T-helper 1 cell (primary cell): ENCODE measurements around the gene PRPF6.
A peak's percentile ranks its signal among the peaks of the same experiment; 100 is the strongest.

ENCODE experiments used
- DNase-seq, 5 donors: peaks; one replicate each; pipeline ENCODE4 v3.0.0-alpha.2; 2012 to 2020

Gene PRPF6

DNA sequence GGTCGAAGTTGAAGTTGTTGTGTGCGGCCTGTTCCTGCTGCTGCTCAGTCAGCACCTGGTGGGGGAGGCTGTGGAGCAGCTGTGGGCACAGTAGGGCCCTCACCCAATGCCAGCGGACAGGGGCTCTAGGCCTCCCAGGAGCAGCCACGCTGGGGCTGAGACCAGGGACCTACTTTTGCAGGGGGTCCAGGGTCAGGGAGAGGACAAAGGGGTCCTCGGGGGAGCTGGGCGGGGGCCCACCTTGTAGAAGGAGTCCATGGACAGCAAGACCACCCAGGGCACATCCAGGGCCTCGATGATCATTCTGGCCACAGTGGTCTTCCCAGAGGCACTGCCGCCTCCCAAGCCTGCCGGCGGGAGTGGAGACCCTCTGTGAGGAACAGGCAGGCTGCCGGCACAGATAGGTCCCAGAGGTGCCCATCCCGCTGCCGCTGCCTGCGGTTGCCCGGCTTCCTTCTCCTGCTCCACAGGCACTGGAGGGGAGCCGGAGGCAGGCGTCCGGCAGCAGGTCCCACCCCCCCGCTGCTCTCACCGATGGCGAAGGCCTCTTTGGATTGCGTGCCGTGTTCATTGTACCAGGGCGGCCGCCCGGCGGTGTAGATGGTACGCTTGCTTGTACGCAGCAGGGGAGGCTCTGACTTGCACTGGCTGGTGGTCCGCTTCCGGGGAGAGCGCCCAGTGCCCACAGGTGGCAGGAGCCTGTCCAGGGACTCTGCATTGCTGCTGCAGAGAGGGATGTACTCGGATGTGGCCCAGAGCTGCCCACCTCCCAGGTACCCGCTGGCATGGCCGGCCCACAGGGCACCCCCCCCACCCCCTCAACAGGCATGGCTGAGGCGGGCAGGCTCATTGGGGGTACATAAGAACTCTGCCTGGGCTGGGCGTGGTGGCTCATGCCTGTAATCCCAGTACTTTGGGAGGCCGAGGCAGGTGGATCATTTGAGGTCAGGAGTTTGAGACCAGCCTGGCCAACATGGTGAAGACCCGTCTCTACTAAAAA lies 34.7 kb upstream of the PRPF6 start:
- peak in 1 of 5 donors; percentile 14 for DNase-seq

DNA sequence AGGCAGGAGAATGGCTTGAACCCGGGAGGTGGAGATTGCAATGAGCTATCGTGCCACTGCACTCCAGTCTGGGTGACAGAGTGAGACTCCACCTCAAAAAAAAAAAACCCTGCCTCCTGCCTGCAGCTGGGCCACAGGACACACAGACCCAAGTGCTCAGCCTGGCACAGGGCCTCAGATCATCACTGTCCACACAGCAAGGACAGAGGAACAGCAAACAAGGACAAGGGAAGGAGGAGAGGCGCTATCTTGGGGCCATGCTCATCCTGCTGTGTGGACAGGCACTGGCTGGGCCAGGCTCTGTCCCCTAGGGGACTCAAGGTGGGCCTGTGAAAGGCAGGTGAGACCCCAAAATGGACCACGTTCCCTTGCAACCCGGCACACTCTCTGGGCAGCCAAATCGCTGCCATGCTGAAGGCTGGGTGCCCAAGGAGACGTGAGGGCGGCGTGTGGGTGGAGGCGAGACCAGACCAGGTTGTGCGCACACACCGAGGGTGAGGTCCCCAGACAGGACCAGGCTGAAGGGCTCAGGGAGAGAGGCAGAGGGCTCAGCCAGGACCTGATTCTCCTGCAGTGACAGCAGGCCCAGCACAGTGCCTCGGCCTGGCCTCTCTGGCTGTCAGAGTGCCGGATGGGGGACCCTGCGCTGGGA lies 33.8 kb upstream of the PRPF6 start:
- DNase-seq, result no peak

DNA sequence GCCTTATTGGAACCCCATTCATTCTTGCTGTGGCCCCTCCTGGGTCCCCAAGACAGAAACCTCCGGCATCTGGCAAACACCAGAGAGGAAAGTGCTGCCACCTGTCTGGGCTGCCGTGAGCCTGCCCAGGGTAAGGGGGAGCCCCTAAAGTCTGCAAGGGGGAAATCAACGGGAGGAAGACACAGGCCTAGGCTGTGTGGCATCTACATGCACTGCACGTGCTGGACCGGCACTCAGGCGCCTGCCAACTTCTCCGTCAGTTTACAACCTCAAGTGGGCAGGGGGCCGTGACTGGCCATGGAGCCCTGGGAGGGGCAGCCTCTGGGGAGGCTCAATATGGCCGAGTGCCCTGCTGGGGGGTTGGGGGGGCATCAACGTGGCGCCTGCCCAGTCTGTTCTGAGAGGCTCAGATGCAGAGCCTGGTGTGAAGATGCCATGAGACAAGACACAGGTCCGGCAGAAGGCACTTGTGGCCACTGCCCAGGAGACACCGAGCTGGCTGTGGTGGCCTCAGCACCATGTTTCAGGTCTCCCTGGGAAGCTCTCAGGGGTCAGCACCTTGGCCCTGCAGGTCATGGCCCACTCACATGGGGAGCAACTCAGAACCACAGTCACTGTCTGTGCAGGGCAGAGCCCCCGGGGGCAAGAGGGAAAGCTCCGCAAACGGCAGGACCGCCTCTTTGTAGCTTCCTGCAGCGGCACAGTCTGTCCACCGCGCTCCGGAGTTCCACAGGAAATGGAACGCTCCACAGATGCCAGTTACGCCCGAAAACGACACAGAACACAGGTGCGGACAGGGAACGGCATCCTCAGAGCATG lies 33.1 kb upstream of the PRPF6 start:
- no peak for DNase-seq

DNA sequence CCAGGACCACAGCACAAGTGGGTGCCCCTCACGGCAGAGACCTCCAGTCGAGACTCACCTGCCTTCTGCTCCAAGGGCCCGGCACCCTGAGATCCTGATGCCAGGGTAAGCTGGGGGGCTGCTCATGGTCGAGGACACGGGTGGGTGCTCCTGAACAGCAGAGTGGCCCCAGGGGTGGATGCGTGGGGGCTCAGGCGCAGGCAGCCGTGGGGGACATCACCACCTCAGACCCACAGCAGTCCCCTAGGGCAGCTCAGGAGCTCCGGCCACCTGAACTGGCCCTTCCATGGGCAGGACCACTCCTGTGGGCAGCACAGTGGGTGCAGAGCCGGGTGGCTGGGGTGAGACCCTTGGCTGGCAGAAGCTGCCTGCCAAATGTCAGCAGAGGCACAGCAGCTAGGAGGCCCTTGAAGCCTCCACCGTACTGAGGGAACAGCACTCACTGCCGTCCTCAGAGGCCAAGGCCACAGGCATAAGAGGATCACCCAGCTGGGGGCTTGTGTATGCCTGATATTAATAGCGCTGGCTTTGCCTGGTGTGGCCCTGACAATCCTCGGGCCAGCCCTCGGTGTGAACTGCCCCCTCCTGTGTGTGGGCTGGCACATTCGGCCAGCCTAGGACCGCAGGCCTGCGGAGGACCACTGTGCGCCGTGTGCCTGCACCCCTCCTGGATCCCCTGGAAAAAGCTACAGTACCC lies 30.1 kb upstream of the PRPF6 start:
- no peak for DNase-seq

GRCh38 chr20:63951398-63952209 lies 29.3 kb upstream of the PRPF6 start:
- no peak for DNase-seq

DNA sequence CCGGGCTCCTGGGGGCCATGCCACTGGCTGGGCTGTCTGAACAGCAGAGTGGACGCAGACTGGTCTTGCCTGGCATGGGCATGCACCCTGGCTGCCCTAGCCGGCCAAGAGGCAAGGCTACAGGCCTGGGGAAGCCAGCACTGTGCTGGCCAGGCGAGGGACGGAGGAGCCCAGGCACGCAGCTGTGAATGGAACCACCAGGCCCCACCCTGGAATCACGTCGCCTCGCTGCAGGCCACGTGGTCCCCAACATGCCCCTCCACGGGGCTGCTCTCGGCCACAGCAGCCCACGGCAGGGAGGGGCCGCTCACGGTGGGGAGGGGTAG lies 28.8 kb upstream of the PRPF6 start:
- DNase-seq, result no peak

DNA sequence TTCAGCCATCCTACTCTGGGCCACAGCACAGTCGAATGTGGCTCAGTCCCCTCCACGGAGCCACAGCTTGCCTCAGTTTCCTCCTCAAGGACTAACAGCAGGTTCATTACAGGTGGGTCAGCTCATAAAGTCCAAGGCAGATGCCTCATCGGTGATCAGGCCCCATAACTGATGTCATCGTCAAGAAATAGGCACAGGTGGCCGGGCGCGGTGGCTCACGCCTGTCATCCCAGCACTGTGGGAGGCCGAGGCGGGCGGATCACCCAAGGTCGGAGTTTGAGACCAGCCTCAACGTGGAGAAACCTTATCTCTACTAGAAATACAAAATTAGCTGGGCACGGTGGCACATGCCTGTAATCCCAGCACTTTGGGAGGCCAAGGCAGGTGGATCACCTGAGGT lies 28.2 kb upstream of the PRPF6 start:
- DNase-seq, result no peak

DNA sequence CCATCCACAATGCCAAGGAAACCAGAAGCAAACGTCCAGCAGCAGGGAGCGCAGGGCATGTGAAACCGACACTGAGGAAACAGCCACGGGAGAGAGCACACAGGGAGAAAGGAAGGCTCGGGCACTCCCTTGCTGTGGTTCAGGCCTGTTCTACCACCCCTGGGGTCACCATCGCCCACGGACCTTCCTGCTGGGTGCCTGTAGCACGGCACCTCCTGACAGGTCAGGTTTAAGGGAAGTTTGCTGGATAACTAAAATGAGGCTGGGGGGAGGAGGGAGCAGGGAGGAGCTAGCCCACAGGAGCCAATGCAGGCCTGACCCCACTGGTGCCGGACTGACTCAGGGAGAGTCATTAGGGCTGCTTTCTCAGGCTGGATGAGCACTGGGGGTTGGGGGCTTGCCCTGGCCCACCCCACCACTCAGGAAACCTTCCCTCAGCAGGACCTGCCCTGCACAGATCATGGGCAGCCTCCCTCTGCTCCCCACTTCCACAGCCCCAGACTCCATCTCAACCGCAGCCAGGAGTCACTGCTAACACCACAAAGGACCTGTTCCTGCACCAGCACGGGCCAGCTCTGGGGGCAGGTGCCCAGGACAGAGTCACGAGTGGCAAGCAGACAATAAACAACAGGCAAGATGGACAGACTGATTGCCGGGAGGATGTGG lies 27.0 kb upstream of the PRPF6 start:
- DNase-seq, result no peak

GRCh38 chr20:63955281-63955826 lies 25.6 kb upstream of the PRPF6 start:
- DNase-seq, result peak in 1 of 5 donors; percentile 39

- peak; percentile 81 to 91 (median 86) for DNase-seq
Observed at GRCh38 chr20:63955827-63956663, 24.9 kb upstream of the PRPF6 start, which contains the start of gene UCKL1. TSS of gene UCKL1 (minus strand) at chr20:63956416. CDS start at chr20:63956372, 44 bp downstream.

DNA sequence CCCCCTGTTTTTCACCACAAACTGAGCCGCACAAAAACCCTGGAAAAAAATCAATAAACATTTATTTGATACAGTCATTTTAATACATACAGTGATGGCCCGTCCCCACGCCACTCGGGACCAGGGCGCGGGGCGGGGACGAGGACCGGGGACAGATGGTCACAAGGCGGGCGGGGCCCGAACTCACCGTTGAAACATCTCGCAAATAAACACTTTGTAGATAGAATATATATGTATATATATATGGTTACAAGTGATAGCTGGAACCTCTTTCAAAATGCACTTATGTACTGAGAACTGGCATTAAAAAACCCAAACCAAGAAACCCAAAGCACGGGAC lies 24.3 kb upstream of the PRPF6 start:
- no peak for DNase-seq

GRCh38 chr20:63957004-63957689 lies 23.8 kb upstream of the PRPF6 start:
- peak in 4 of 5 donors; percentile 32 to 69 (median 53) for DNase-seq

DNA sequence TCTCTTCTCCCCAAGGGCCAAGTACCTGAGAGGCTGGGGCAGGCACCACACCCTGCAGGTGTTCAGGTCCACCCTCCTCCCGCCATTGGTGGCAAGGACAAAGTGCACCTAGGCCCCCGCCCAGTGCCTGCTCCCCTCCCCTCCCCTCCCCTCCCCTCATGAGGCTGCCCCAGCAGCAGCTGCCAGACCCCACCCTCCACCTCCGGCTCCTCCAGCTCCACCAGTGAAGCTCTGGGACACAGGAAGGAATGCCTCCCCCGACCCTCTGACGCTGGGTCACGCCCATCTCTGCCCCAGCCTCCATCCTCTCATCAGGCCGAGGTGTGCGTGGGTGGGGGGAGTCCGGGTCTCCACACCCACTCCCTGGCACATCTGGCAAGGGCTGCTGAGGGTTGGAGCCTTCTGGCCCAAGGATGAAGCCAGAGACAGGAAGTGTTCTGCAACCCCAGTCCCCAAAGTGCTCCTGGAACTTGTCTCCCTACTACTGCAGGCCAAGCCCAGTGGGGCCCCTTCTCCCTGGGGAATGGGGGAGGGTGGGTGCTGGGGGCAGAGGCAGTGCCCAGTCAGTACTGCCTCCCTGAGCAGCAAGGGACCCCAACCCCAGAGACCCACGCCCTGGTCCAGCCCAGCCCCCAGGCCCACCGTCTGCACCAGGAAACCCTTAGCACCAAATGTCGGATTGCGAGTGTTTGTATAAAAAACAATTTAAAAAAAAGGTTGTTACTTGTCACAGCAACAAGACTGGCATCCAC lies 23.1 kb upstream of the PRPF6 start:
- no peak for DNase-seq

GRCh38 chr20:63958471-63958870 lies 22.5 kb upstream of the PRPF6 start:
- DNase-seq, result no peak

DNA sequence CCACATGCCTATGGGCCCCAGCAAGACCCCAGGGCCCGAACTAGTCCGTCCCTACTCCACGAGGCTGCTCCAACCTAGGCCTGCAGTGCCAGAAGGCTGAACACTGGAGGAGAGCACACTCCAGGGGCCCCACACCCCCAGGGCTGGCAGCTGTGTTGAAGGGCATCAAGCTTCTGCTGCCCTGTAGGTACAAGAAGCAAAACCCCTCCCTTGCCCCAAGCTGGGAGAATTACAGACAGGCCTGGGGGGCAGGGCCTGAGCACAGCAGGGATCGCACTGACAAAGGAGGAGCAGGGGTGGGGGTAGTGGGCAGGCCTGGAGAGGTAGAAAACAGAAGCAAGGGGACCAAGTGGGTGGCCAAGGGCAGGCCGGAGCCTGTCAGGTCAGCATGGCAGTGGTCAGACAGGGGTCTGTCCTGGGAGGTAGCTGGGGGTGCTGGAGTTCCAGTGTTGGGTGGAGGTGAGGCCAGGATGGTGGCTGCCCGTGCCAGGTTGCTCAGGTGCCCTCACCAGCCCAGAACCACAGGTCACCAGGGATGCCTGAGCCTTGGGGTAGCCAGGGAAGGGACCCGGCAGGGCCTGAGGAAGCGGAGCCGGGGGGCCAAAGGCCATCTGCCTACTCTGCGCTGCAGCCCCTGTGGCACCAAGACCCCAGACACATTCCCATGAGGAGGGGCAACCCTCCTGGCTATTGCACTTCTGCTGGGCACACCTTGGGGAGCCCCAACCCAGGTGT lies 21.8 kb upstream of the PRPF6 start:
- no peak for DNase-seq

DNA sequence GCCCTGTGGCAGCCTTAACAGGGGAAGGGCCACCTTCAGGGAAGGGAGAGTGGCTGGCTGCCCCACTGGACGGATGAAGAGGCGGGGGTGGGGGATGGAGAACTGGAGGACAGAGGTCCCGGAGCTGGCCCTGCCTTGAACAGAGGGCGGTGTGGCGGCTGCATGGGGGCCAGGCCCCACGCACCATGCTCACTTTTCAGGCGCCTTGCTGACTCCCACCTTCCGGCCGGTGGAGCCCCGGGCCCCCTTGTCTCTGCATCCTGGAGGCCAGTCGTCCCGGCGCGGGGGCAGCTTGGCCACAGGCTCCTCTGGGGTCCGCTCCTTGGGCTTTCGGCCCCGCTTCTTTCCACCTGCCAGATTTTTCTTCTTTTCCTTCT lies 21.2 kb upstream of the PRPF6 start:
- DNase-seq, result no peak
